Measurements from ENCODE around the gene RBM28.

RBM28 gene

DNA sequence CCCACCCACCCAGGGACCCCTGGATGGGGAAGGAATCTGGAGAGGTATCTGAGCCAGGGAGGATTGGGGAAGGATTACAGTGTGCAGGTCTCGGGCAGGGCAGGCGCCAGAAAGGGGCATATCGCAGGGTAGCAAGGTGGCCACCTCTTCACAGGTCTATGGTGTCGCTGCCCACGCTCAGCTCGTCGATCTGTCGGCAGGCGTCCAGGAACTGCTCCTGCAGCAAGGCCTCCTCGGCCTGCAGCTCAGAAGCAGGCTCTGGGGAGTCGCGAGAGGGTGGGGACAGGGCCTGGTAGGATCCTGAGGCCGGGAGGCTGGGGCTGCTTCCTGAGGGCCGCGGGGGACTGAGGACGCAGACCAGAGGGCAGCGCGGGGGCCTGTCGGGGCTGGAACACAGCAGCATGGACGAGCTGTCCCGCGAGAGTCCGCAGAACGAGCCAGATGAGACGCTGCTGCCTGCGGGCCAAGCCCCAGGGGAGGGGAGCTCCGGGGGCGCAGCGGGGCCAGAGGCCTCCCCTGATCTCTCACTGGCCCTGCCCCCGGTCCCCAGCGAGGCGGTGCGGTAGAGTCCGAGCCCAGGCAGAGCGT, 7.1 kb upstream of the RBM28 start:
- no peak overlapping the region for H3K4me3 ChIP-seq (ENCODE audit: low read depth, low read length)

DNA sequence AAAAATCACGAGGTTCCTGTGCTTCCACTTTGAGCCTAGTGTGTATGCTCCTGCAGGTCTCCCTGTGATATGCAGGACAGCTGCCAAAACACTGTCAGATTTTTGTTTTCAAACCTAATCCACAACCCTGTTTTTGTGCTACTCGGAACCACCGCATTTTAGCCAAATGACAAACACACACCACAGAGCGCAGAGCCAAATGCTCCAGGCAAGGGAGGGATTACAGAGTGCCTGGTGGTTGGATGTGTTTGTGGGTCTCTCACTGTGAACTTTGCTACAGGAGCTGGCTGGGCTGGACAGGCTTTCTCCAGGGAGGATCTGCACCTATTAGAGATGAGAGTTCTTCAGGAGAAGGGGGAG, 5.7 kb upstream of the RBM28 start:
- no peak overlapping the region for H3K4me3 ChIP-seq (ENCODE audit: low read depth, low read length)

DNA sequence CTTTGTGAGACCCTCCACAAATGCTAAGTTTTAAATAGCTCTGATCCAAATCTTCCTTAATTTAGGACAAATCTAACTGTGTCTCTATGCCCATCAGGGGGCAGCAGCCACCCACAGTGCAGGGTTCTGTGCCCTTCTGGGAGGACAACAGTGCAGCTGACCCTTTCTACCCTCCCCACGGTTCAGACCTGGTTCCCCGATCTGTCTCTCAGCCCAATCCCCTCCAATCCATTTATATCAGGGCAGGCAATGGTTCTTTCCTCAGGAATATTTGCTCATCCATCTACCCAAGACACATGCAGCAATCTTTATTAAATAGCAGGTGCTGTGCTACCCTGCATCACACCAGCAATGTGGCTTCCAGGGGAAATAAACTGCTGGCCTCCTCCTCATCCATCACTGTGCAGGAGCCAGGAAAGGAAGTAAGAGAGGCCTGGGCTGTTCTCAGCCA, 4.0 kb upstream of the RBM28 start:
- H3K4me3 ChIP-seq (ENCODE audit: low read depth, low read length) = no peak overlapping the region

DNA sequence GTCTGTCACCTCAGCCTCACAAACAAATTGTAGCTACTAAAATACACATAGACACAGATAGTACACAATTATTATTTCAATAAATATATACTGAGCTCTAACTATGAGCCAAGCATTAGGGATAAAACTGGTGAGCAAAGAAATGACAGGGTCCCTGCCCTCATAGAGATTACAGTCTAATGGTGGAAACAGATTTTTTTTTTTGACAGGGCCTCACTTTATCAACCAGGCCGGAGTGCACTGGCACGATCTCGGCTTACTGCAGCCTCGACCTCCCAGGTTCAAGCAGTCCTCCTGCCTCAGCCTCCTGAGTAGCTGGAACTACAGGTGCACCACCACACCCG, 695 bp upstream of the RBM28 start:
- H3K4me3 ChIP-seq (ENCODE audit: low read depth, low read length) = no peak overlapping the region

DNA sequence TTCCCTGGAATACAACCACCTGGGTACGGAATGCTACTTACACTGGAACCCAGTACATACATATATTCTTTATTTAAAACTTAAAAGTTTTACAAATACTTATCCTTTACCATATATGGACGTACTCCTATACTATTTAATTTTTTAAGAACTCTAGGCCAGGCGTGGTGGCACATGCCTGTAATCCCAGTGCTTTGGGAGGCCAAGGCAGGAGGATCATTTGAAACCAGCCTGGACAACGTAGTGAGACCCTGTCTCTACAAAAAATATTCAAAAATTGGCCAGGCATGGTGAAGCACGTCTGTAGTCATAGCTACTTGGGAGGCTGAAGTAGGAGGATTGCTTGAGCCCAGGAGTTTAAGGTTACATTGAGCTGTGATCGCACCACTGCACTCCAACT, 2.0 kb downstream of the RBM28 start:
- H3K4me3 ChIP-seq (ENCODE audit: low read depth, low read length) = no peak overlapping the region

DNA sequence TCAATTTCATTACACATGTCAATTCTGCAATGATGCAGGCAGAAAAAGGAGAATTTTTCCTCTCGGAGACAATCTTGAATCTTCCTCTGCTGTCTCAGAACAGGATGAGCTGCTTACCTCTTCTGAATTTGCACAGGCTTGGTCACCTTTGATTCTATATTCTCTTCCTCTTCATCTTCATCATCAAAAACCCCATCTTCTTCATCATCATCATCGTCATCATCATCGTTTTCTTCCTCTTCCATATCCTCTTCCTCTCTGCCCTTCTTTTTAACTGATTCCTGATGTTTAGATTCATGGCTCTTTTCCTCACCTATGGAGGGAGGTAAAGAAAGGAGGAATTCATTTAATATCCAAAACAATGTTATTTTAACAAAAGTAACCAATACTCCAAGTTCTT, 8.0 kb downstream of the RBM28 start:
- no peak overlapping the region for H3K4me3 ChIP-seq (ENCODE audit: low read depth, low read length)

DNA sequence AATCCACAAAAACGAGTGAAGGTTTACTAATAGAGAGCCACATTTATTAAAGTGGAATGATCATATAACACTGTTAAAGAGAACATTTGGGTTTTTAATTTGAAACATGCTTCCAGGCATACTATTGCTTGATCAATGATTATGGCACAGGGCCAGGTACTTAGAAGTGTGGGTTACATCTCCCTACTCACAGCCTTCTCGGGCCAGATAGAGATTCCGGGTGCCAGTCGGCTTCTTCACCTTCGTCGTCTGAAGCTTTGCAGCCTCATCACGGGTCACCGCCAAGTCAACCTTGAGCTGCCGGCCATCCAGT, 19.4 kb downstream of the RBM28 start:
- no peak overlapping the region for H3K4me3 ChIP-seq (ENCODE audit: low read depth, low read length)

DNA sequence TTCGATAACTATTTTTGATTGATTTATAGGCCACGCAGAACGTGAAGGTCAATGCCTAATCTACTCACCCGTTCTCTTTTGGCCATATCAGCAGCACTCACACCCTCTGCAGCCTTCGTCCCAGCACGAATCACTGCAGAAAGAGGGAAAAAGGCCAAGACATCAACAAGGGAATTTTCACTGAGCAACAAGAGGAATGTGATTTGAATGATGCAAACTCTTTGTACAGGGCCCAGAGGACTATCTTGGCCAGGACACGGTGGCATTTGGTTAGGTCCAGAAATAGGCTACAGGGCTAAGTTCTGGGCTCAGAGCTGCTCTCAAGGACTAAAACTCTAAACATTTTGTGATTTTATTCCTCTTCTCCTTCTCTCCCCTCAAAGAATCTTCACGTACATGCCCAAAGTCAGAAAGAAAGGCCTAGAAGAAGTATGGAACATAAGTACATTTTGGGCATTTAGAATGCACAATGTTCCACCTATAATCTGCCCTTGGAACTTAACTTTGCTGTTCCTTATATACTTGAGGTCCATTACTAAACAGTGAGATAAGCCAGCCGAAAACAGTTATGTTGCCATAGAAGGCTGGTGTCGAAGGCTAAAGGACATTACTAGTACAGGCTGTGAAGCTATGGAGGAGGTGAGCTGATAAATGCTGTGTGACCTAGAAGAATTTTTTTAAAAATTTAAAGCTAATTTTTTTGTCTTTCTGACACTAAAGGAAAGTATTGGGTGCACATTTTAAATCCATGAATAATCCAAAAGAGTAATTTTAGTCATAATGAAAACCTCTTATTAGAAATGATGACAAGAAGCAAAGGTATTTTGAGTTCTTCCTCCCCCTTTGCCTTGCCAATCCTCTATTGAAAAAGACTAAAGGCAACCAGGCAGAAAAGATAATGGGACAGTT, 20.0 kb downstream of the RBM28 start:
- H3K4me3 ChIP-seq (ENCODE audit: low read depth, low read length) = no peak overlapping the region

DNA sequence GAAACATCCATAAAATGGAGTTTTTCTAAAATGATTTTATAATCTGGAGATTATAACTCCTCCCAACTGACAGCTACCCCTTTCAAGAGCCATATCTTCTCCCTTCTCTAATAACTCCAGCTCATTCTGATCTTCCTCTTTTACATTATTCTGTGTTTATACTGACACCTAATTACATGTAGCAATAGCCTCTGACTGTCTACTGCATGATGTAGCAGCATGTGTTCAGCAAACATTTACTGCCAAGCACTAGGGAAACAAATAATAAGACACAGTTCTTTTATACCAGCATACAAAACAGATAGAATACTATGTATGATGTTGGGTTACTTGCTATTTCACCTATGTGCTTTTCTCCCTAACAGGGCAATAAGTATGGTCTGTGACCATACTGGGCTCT, 20.7 kb downstream of the RBM28 start:
- no peak overlapping the region for H3K4me3 ChIP-seq (ENCODE audit: low read depth, low read length)

DNA sequence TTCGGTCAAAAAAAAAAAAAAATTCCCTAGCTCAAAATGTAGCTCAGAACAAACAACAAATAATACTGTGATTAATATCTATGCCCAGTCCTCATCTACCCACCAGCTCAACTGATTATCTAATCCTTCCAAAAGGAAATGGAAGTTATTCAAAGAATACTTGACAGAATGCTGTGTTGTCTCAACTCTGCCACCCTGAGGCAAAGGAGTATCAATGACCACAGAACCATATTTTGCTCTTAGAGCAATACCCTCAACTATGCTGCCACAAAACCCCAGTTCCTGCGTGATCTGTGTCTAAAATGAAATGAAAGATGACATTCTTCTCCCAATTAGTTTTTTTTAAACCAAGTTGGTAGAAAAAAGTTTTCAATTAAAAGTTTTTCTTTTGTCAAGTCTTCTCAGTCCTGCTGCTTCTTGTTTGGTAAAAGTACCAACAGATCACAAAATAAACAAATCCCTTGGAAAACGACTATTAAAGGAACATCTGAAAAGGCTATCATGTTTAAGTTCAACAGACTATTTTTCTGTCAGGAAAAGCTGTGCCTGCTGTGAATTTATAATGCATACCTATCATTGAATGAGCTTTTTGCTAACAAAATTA, 21.6 kb downstream of the RBM28 start:
- H3K4me3 ChIP-seq (ENCODE audit: low read depth, low read length) = no peak overlapping the region

DNA sequence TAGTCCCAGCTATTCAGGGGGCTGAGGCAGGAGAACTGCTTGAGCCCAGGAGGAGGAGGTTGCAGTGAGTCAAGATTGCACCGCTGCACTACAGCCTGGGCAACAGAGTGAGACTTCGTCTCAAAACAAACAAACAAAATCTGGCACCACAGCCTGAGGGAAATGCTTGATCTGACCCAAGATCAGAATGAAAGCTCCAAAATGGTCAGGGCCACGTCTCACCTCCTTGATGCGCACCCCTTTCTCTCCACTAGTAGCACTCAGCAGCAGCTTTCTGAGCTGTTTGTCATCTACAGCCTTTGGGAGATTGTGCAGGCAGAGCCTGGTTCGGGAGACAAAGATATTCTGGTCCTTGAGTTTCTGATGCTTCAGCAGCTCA, 22.7 kb downstream of the RBM28 start:
- no peak overlapping the region for H3K4me3 ChIP-seq (ENCODE audit: low read depth, low read length)

DNA sequence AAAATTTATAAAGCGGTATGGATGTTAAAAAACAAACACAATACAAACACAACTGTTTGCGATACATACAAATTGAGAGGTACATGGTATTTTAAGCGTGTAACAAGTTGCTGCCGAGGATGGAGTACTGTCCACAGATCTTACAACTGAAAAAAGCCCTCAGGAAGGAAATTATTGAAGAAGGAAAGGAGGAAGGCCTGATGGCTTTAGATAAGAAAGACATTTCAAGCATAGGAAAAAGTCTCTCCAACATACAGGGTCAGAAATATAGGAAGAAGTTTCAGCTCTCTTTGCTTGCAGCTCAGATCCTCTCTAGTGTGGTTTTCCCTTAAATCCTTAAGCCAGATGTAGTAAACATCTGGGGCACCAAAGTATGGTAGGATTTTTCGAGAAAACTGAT, 25.0 kb downstream of the RBM28 start:
- no peak overlapping the region for H3K4me3 ChIP-seq (ENCODE audit: low read depth, low read length)

DNA sequence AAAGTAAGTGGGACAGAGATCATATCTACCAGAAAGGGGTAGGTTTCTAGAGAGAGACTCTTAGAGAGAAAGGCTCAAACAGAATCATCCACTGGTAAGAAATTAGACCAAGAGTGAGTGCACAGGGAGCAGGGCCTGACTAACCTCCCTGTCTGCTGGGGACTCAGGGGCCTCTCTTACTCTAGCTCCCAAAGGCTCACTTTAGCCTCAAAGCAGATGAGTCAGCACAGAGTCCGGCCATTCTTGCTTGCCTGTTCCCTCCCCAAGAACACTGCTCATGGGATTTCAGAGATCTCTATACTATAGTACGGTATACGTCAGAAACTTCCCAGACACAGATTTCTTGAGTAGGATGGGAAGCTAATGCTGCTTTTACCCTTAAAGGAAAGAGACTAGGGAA, 32.7 kb downstream of the RBM28 start:
- no peak overlapping the region for H3K4me3 ChIP-seq (ENCODE audit: low read depth, low read length)

DNA sequence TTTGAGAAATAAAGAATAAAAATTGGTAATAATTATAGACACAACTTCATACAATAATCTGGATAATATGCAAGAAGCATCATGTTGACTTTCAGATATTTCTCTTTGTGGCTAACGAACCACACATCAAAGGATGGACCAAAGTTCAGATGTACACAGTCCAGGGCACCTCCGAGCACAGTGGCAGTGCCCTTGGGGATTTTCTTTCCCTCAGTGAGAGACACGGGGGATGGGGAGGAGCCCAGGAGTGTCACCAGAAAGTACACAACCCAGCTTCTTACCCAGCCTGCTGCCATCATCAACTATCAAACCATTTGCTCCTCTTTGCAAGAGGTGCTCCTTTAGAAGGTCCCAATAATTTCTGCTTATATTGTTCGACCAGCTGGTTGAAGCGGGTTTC, 33.2 kb downstream of the RBM28 start:
- no peak overlapping the region for H3K4me3 ChIP-seq (ENCODE audit: low read depth, low read length)

DNA sequence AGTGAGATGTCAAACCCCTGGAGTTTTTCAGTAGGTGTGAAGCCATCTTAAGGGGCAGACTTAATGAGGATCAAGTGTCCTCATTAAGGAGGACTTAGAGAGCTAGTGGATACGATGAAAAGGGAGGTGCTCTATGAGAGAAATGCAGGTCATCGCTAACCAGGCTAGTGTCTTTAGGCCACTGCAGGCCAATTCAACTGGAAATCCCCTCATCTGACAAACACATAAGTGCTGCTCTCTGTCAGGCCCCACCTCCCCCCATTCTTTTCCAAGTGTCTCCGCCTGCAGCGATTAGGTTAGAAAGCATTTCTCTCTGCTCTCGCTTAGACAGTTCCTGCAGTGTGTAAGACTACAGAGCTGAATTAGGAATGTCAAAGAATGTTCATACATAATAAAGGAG, 33.7 kb downstream of the RBM28 start:
- H3K4me3 ChIP-seq (ENCODE audit: low read depth, low read length) = no peak overlapping the region

DNA sequence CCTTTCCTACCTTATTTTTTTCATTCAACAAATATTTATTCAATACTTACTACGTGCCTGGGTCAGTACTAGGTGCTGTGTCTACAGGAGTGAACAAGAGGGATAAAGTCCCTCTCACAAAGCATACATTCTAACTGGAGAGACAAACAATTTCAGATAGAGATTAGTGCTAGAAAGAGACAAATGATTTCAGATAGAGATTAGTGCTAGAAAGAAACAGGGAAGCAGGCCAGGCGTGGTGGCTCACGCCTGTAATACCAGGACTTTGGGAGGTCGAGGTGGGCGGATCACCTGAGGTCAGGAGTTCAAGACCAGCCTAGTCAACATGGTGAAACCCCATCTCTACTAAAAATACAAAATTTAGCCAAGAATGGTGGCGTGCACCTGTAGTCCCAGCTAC, 34.6 kb downstream of the RBM28 start:
- no peak overlapping the region for H3K4me3 ChIP-seq (ENCODE audit: low read depth, low read length)

DNA sequence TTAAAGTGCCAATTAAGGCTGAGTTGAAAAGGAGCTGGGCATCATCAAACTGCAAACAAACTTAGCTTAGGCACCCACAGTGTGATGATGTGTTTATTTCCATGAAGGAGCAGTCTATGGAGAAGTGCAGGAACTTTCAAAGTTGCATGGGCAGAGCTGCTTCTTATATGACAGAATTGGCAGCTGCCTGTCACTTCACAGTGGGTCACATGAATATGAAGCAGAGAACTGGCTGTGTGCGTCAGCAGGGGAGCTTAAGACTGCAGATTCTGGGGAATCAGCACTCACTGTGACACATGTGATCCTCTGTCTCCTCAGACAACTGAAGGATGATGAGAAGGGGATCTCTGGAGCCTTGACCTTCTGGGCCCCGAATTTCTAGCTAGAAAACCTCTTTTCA, 36.6 kb downstream of the RBM28 start:
- H3K4me3 ChIP-seq (ENCODE audit: low read depth, low read length) = no peak overlapping the region

DNA sequence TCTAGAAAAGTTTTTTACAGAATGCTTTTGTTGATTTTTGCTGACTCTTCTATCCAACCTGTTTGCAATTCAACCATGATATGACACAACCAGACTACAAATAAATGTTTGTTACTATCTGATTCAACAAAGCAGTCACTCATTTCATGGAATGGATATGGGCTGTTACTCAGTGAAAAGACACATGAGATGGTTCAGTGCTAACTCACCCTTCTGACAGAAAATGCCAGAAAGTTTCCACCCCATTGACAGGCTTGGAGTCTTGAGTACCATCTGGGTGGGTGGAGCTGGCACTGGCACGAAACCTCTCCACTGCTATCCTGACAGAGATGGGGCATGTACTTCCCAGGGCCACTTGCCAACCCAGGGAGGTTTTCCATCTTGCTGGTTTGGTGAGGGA, 39.5 kb downstream of the RBM28 start:
- H3K4me3 ChIP-seq (ENCODE audit: low read depth, low read length) = no peak overlapping the region

DNA sequence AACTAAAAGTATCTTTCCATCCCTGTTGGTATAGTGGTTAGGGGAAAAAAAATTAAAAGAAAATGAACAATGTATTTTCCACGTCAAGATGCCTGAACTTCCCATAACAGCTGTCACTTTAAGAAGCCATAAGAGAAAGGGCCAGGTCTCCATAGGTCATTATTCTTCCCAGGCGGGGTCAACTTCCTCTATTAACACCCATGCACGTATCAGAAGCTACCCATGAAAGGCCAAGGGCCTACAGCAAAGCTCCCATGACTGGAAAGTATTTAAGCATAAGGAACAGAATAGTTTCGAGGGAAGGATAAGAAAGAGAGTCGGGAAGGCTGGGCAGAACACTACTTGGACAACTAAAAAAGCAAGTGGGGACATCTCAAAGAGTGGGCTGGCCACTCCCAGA, 40.1 kb downstream of the RBM28 start:
- H3K4me3 ChIP-seq (ENCODE audit: low read depth, low read length) = no peak overlapping the region

DNA sequence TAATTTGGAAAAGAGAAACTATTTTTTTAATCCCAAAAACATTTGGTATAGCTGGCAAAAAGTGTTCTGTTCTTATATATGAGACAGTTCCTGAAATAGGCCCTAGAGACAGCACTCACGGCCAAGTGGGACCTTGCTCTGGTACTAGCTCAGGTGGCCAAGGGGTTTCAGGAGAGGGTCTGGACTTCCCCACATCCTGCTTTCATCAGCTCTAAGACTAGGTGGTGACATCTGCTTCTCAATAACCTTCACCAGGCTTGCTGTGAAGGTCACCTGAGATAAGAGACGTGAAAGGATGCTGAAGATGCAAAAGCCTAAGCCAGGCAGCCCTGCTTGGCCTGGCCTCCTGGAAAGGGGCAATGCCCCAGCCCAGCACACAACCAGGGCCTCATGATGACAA, 40.6 kb downstream of the RBM28 start:
- no peak overlapping the region for H3K4me3 ChIP-seq (ENCODE audit: low read depth, low read length)

DNA sequence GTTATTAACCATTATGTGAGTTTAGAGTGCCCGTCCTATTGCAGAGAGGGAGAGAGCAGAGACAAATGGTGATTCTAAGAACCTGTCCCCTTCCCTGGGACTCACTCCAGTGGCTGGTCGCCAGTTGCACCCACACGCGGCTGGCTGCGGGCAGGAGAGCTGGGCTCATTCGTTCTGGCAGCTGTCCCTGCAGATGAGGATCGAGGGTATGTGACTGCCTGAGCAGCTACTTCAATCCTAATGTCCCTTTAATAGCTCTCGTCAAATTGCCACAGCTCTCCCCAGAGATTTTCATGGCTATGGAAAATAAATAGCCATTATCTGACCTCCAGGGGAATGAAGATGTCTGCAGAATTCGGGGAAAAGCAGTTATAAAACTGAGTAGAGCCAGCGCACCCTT, 41.6 kb downstream of the RBM28 start:
- no peak overlapping the region for H3K4me3 ChIP-seq (ENCODE audit: low read depth, low read length)

DNA sequence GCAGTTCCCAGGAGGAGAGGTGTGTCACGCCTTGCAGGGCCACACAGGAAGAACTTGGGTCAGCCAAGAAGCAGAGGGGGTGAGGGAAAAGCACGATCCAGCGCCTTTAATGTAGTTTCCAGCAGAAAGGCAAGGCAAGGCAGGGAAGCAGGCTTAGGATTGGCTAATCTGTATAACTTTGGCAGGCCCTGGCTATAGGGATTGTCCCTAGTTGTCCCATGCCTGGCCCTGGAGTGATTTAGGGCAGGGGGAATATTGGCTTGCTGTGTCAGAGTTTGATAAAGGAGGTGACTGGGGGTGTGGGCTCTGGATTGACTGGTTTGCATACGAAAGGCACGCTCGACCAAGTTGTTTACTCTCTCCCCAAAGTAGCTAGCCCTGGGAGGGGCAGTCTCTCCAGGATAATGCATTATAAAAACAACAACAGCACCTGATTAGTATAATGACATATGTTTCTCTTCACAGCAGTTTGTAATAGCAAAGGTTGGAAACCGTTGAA, 44.5 kb downstream of the RBM28 start:
- H3K4me3 ChIP-seq (ENCODE audit: low read depth, low read length) = no peak overlapping the region

Data from iPS-11a (cell line).